DOHH2 (cell line): Measurements from ENCODE around the gene ZNRF3.

Experiments used
- H3F3A ChIP-seq: fragments of 200-600 bp; sonication (generic), shearing (Covaris generic); 2 replicates; pipeline ENCODE4 v1.6.0; 2016; ENCODE audit warnings: antibody characterized with exemption, mild to moderate bottlenecking; ENCODE audit not compliant: control insufficient read depth, insufficient read depth
- H3K27ac ChIP-seq: fragments of 200-600 bp; sonication (generic); 2 replicates; pipeline ENCODE4 v1.5.1; 2014; ENCODE audit warnings: low read depth, mild to moderate bottlenecking, low read length, moderate library complexity
- H3K27me3 ChIP-seq: fragments of 200-600 bp; sonication (generic); 2 replicates; pipeline ENCODE4 v1.6.1; 2014; ENCODE audit warnings: mild to moderate bottlenecking, low read length, mixed read lengths; ENCODE audit not compliant: control insufficient read depth
- H3K36me3 ChIP-seq: fragments of 200-600 bp; sonication (generic); 2 replicates; pipeline ENCODE4 v1.6.1; 2014; ENCODE audit warnings: mild to moderate bottlenecking, low read length, moderate library complexity, mixed read lengths; ENCODE audit not compliant: control insufficient read depth
- H3K4me1 ChIP-seq: fragments of 200-600 bp; sonication (generic); 2 replicates; pipeline ENCODE4 v1.6.1; 2014; ENCODE audit warnings: mild to moderate bottlenecking, low read length, mixed read lengths; ENCODE audit not compliant: control insufficient read depth
- H3K4me2 ChIP-seq: fragments of 200-600 bp; sonication (generic); 2 replicates; pipeline ENCODE4 v1.6.0; 2014; ENCODE audit warnings: mild to moderate bottlenecking, low read length, moderate library complexity
- H3K4me3 ChIP-seq: fragments of 200-600 bp; sonication (generic); 2 replicates; pipeline ENCODE4 v1.5.1; 2014; ENCODE audit warnings: mild to moderate bottlenecking, low read length, mixed read lengths
- H3K79me2 ChIP-seq: fragments of 200-600 bp; sonication (generic); 2 replicates; pipeline ENCODE4 v1.6.1; 2014; ENCODE audit warnings: mild to moderate bottlenecking, low read length, mixed read lengths; ENCODE audit not compliant: control insufficient read depth
- H3K9me2 ChIP-seq: fragments of 200-600 bp; sonication (generic); replicated peaks from 2 replicates; pipeline ENCODE4 v1.6.1; 2014; ENCODE audit warnings: mild to moderate bottlenecking, low read length, mixed read lengths; ENCODE audit not compliant: control insufficient read depth
- H3K9me3 ChIP-seq: fragments of 200-600 bp; sonication (generic); 2 replicates; pipeline ENCODE4 v1.6.1; 2014; ENCODE audit warnings: antibody characterized with exemption, low read length, mixed read lengths; ENCODE audit not compliant: control insufficient read depth, insufficient read depth
- H4K20me1 ChIP-seq: fragments of 200-600 bp; sonication (generic); 2 replicates; pipeline ENCODE4 v1.6.0; 2014; ENCODE audit warnings: low read depth, mild to moderate bottlenecking, antibody characterized with exemption, low read length, moderate library complexity; ENCODE audit not compliant: control insufficient read depth, insufficient read depth
- EZH2phosphoT487 ChIP-seq: fragments of 200-600 bp; sonication (generic); IDR thresholded peaks from 2 replicates; pipeline ENCODE4 v1.6.1; 2017; ENCODE audit warnings: borderline replicate concordance, mild to moderate bottlenecking, antibody characterized with exemption, low read length, moderate library complexity, mixed read lengths
- TF ChIP-seq, protein P1 (sequence below): fragments of 200-600 bp; sonication (generic); IDR thresholded peaks from one replicate; pipeline ENCODE4 v1.5.1; 2014; ENCODE audit warnings: antibody characterized with exemption, mild to moderate bottlenecking, low read depth, low read length; ENCODE audit not compliant: poor library complexity, severe bottlenecking

Gene ZNRF3

GRCh38 chr22:28892175-28892731 is 8.9 kb downstream of the ZNRF3 start:
- H4K20me1 ChIP-seq: no peaks in the 10 kb centered on the region
- no peak overlapping the region for H3K4me3 ChIP-seq
- H3K27ac ChIP-seq: no peak overlapping the region
- no peaks in the 10 kb centered on the region for H3K9me3 ChIP-seq
- H3K79me2 ChIP-seq: no peaks in the 10 kb centered on the region
- no peaks in the 10 kb centered on the region for H3F3A ChIP-seq
- peaks cover 10% of the 10 kb centered on the region for H3K27me3 ChIP-seq
- no peak overlapping the region for H3K4me2 ChIP-seq
- H3K36me3 ChIP-seq: no peaks in the 10 kb centered on the region
- no peaks in the 10 kb centered on the region for H3K4me1 ChIP-seq
- TF ChIP-seq, protein P1, sequence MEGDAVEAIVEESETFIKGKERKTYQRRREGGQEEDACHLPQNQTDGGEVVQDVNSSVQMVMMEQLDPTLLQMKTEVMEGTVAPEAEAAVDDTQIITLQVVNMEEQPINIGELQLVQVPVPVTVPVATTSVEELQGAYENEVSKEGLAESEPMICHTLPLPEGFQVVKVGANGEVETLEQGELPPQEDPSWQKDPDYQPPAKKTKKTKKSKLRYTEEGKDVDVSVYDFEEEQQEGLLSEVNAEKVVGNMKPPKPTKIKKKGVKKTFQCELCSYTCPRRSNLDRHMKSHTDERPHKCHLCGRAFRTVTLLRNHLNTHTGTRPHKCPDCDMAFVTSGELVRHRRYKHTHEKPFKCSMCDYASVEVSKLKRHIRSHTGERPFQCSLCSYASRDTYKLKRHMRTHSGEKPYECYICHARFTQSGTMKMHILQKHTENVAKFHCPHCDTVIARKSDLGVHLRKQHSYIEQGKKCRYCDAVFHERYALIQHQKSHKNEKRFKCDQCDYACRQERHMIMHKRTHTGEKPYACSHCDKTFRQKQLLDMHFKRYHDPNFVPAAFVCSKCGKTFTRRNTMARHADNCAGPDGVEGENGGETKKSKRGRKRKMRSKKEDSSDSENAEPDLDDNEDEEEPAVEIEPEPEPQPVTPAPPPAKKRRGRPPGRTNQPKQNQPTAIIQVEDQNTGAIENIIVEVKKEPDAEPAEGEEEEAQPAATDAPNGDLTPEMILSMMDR: no peak
- no peak for TF ChIP-seq EZH2phosphoT487
- no peaks in the 10 kb centered on the region for H3K9me2 ChIP-seq

DNA sequence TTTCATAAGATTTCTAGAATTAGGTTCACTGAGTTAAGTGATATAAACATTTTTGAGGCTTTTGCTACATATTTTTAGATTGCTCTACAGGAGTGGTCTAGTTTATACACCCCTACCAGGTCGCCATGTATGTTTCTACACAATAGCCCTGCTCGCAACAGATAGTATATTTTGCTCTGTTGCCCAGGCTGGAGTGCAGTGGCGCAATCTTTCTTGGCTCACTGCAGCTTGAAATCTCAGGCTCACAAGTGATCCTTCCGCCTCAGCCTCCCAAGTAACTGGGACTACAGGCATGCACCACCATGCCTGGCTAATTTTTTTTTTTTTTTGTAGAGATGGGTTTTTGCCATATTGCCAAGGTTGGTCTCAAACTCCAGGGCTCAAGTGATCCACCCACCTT is 10.4 kb downstream of the ZNRF3 start:
- no peaks in the 10 kb centered on the region for H3K36me3 ChIP-seq
- H3K79me2 ChIP-seq: no peaks in the 10 kb centered on the region
- H4K20me1 ChIP-seq: no peaks in the 10 kb centered on the region
- H3K27me3 ChIP-seq: peaks cover 4% of the 10 kb centered on the region; the same call in 1 of the 2 replicates
- no peaks in the 10 kb centered on the region for H3K9me3 ChIP-seq
- no peak overlapping the region for H3K4me3 ChIP-seq
- H3F3A ChIP-seq: no peaks in the 10 kb centered on the region
- no peak overlapping the region for H3K27ac ChIP-seq
- no peak for TF ChIP-seq EZH2phosphoT487
- TF ChIP-seq, protein P1: no peak
- H3K4me2 ChIP-seq: no peak overlapping the region
- no peaks in the 10 kb centered on the region for H3K4me1 ChIP-seq
- H3K9me2 ChIP-seq: no peaks in the 10 kb centered on the region

GRCh38 chr22:28894334-28894733 is 11.0 kb downstream of the ZNRF3 start:
- Histone ChIP-seq H3F3A (no peaks in the 10 kb centered on the region), H4K20me1 (no peaks in the 10 kb centered on the region), H3K27ac (no peak overlapping the region), H3K36me3 (no peaks in the 10 kb centered on the region), H3K4me2 (no peak overlapping the region), H3K9me3 (no peaks in the 10 kb centered on the region), H3K79me2 (no peaks in the 10 kb centered on the region), H3K4me3 (no peak overlapping the region), H3K4me1 (no peaks in the 10 kb centered on the region), H3K9me2 (no peaks in the 10 kb centered on the region), H3K27me3 (peaks cover 4% of the 10 kb centered on the region; the same call in 1 of the 2 replicates)
- TF ChIP-seq, protein P1: no peak
- TF ChIP-seq EZH2phosphoT487: no peak
